Measurements from ENCODE around the gene NUFIP1. TPM values are rescaled to one million over a fixed set of nuclear protein-coding genes. Genes with fewer than 3 reads are reported as not detected.

NUFIP1 gene
- total RNA-seq, 1 experiment from 2014 or later, result 14.0 TPM

GRCh38 chr13:44917589-44918325 is 71.5 kb downstream of the NUFIP1 start:
- CTCF ChIA-PET, result interaction anchor here (0.5 to 2.0 kb wide), 7 partner anchors 9 to 776 kb away, joined by 3 to 4 read pairs (median 4); no protein-coding TSS in a partner anchor
- DNase-seq (ENCODE audit: low spot score), result peak; percentile 96
- H3K4me3 Mint-ChIP-seq, result no peak overlapping the region
- H3K9me3 Mint-ChIP-seq, result peaks cover 5% of the 10 kb centered on the region; the same call in 1 of the 2 replicates
- no peaks in the 10 kb centered on the region for H3K36me3 Mint-ChIP-seq
- POLR2A ChIA-PET, result interaction anchor here (1.4 kb wide), 1 partner anchor 483 kb away, joined by 4 read pairs; no protein-coding TSS in a partner anchor
- H3K27me3 Mint-ChIP-seq (ENCODE audit: low read depth), result no peaks in the 10 kb centered on the region
- no peak overlapping the region for H3K27ac Mint-ChIP-seq
- peak; percentile 85 for ATAC-seq
- peaks cover 10% of the 10 kb centered on the region for H3K4me1 Mint-ChIP-seq
- TF ChIP-seq NFYB (CRISPR knock-in tag; conservative IDR thresholded peaks at IDR 0.05; ENCODE audit: low read depth) (no peak), FOXK1 (CRISPR knock-in tag; IDR thresholded peaks at IDR 0.05) (peak; percentile 10), FOXP1 (CRISPR knock-in tag; IDR thresholded peaks at IDR 0.05; ENCODE audit: borderline replicate concordance) (peak; percentile 1; the same call in 1 of the 2 replicates), TEAD4 (CRISPR knock-in tag; IDR thresholded peaks at IDR 0.05) (no peak), CDX4 (CRISPR knock-in tag; IDR thresholded peaks at IDR 0.05; ENCODE audit: borderline replicate concordance) (peak; percentile 81; the same call in 1 of the 2 replicates), ZNF423 (CRISPR knock-in tag; IDR thresholded peaks at IDR 0.05) (peak; percentile 63), PREB (CRISPR knock-in tag; IDR thresholded peaks at IDR 0.05; ENCODE audit: borderline replicate concordance) (no peak), GABPB1 (CRISPR knock-in tag; IDR thresholded peaks at IDR 0.05) (peak; percentile 71), MAX (CRISPR knock-in tag; IDR thresholded peaks at IDR 0.05) (peak; percentile 60), PRRX2 (CRISPR knock-in tag; IDR thresholded peaks at IDR 0.05) (no peak), CBFB (CRISPR knock-in tag; IDR thresholded peaks at IDR 0.05; ENCODE audit: low read depth) (no peak), JUN (CRISPR knock-in tag; IDR thresholded peaks at IDR 0.05) (no peak; the same call in 1 of the 2 replicates), SMAD3 (CRISPR knock-in tag; IDR thresholded peaks at IDR 0.05; ENCODE audit: borderline replicate concordance) (peak; percentile 26; the same call in 1 of the 2 replicates), ZNF512 (CRISPR knock-in tag; IDR thresholded peaks at IDR 0.05; ENCODE audit: borderline replicate concordance) (no peak), ZNF317 (CRISPR knock-in tag; IDR thresholded peaks at IDR 0.05; ENCODE audit: borderline replicate concordance, low read depth) (no peak), NR3C1 (CRISPR knock-in tag; conservative IDR thresholded peaks at IDR 0.05; ENCODE audit: low read depth) (no peak), HMGXB4 (CRISPR knock-in tag; IDR thresholded peaks at IDR 0.05) (peak; percentile 92), ZBTB21 (CRISPR knock-in tag; IDR thresholded peaks at IDR 0.05; ENCODE audit: borderline replicate concordance) (no peak; the same call in 1 of the 2 replicates), ETV6 (CRISPR knock-in tag; IDR thresholded peaks at IDR 0.05) (peak; percentile 27; the same call in 1 of the 2 replicates), E2F1 (CRISPR knock-in tag; IDR thresholded peaks at IDR 0.05) (0 out of 2 replicates have a peak, but pooled peaks have one; percentile 36), ATF2 (CRISPR knock-in tag; IDR thresholded peaks at IDR 0.05; ENCODE audit: borderline replicate concordance, low read depth) (no peak), ARID4B (CRISPR knock-in tag; IDR thresholded peaks at IDR 0.05; ENCODE audit: borderline replicate concordance) (peak; percentile 71; the same call in 1 of the 2 replicates), CREM (CRISPR knock-in tag; IDR thresholded peaks at IDR 0.05) (peak; percentile 83; the same call in 1 of the 2 replicates)

All from WTC11 (cell line).